ENCODE results near the gene GNS. TPM values are rescaled to one million over a fixed set of nuclear protein-coding genes. Genes with fewer than 3 reads are reported as not detected.

The GNS gene
- total and polyA plus RNA-seq, 2 experiments from 2014 or later: 44.0 to 45.5 TPM

DNA sequence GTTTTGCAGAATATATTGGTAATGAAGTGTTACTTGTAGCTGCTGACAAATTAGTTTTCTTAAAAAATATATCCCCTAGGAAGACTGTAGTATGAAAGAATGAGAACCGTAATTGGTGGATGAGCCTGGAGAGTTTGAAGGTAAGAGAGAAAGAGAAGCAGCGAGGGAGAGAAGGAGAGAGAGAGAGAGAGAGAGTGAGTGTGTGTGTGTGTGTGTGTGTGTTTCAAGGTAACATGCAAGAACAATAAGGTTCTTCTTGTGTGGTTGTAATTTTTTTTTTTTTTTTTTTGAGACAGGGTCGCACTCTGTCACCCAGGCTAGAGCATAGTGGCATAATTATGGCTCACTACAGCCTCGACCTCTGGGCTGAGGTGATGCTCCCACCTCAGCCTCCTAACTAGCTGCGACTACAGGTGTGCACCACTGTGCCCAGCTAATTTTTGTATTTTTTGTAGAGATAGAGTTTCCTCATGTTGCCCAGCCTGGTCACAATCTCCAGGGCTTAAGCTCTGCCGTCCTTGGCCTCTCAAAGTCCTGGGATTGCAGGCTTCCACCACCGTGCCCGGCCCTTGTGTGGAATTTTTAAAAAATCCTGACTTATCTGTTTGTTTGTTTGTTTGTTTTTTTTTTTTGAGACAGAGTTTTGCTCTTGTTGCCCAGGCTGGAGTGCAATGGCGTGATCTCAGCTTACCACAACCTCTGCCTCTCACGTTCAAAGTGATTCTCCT lies 75.2 kb downstream of the GNS start:
- DNase-seq (ENCODE audit: low read depth in 1 of 2, low spot score in 1 of 2): no peak
- H3K4me1 ChIP-seq (ENCODE audit: low read depth): peaks cover 20% of the 10 kb centered on the region

DNA sequence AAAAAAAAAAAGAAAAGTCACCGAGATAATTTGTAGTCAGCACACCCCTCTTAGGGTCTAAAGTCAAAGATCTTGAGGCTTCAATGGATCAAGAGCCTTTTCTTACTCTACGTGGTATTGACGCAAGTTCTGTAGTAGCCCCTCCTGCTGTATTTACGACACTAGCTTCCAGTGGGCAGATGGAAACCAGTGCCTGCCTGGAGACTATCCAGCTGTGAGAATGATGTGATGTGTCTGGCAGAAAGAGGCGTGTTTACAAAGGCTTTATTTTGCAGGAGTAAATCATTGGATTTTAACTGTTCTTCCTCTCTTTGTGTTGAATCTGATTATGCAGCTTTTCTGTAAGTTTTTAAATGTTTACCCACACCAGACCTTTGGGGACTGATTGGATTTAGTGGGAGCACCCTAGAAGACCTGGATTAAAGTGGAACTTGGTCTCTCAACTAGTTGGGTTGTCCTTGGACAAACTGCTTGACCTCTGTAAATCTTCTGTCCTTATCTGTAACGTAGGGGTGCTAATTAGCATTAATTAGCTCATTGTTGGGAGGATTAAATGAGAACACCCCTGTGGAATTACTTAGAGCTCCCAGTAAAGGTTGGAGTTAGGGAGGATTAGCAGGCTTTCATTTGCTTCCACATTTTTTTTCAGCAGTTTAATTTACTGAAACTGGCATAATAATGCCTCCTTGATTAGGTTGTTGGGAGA lies 76.5 kb downstream of the GNS start:
- DNase-seq (ENCODE audit: low read depth in 1 of 2, low spot score in 1 of 2): peak; percentile 45 to 97
- peak overlapping the region; percentile 69 for H3K27ac ChIP-seq
- no peak overlapping the region for H3K4me3 ChIP-seq
- no peaks in the 10 kb centered on the region for H3K9me3 ChIP-seq (ENCODE audit: low read depth)
- no peaks in the 10 kb centered on the region for H3K27me3 ChIP-seq
- peaks cover 17% of the 10 kb centered on the region for H3K36me3 ChIP-seq
- TF ChIP-seq CTCF (IDR thresholded peaks at IDR 0.05; ENCODE audit: low read depth, low read length): no peak
- H3K4me1 ChIP-seq (ENCODE audit: low read depth): peaks cover 12% of the 10 kb centered on the region

More for the DNA sequence above, 75.2 kb downstream of the GNS start:
- H3K4me3 ChIP-seq: no peak overlapping the region
- TF ChIP-seq CTCF (IDR thresholded peaks at IDR 0.05; ENCODE audit: low read depth, low read length): no peak
- no peaks in the 10 kb centered on the region for H3K9me3 ChIP-seq (ENCODE audit: low read depth)
- H3K27me3 ChIP-seq: no peaks in the 10 kb centered on the region
- H3K27ac ChIP-seq: peak overlapping the region; percentile 69
- H3K36me3 ChIP-seq: peaks cover 17% of the 10 kb centered on the region

DNA sequence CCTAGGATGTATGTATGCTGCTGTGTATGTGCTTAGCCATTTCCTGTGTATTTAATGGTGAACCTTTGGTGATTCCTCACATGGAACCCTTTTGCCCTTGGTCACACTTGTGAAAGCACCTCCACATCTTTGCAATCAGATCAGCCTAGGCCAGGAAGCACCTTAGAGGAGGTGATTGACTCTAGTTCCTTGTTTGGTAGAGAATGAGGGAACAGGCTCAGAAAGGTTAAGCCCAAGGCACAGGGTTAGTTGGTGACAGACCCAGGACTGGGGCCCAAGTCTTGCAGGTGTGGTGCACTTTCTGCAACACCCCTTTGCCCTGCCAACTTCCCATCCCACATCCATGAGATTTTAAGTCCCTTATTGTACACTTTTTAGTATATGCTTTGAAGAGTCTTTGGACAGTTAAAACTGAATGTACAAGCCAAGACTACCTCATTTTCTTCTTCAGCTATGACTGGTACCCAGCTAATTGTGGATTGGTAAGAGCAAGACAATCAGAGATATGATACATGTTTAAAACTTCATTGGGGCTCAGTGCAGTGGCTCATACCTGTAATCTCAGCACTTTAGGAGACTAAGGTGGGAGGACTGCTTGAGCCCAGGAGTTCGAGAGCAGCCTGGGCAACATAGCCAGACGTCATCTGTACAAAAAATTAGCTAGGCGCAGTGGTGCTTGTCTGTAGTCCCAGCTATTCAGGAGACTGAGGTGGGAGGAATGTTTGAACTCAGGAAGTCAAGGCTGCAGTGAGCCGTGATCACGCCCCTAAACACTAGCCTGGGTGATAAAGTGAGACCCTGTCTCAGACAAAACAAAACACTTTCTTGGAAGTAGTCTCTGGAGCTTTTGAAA lies 77.8 kb downstream of the GNS start:
- Histone ChIP-seq H3K4me3 (no peak overlapping the region), H3K27ac (peak overlapping the region; percentile 44), H3K36me3 (peaks cover 7% of the 10 kb centered on the region), H3K27me3 (no peaks in the 10 kb centered on the region), H3K4me1 (ENCODE audit: low read depth) (peaks cover 12% of the 10 kb centered on the region), H3K9me3 (ENCODE audit: low read depth) (no peaks in the 10 kb centered on the region)
- DNase-seq (ENCODE audit: low read depth in 1 of 2, low spot score in 1 of 2): no peak
- no peak for TF ChIP-seq CTCF (IDR thresholded peaks at IDR 0.05; ENCODE audit: low read depth, low read length)

GRCh38 chr12:64680235-64680634 lies 79.0 kb downstream of the GNS start:
- no peaks in the 10 kb centered on the region for H3K9me3 ChIP-seq (ENCODE audit: low read depth)
- H3K36me3 ChIP-seq: peaks cover 4% of the 10 kb centered on the region
- no peak for DNase-seq (ENCODE audit: low read depth in 1 of 2, low spot score in 1 of 2)
- no peak overlapping the region for H3K4me3 ChIP-seq
- TF ChIP-seq CTCF (IDR thresholded peaks at IDR 0.05; ENCODE audit: low read depth, low read length): no peak
- peak overlapping the region; percentile 39 for H3K27ac ChIP-seq
- peaks cover 12% of the 10 kb centered on the region for H3K4me1 ChIP-seq (ENCODE audit: low read depth)
- H3K27me3 ChIP-seq: no peaks in the 10 kb centered on the region

DNA sequence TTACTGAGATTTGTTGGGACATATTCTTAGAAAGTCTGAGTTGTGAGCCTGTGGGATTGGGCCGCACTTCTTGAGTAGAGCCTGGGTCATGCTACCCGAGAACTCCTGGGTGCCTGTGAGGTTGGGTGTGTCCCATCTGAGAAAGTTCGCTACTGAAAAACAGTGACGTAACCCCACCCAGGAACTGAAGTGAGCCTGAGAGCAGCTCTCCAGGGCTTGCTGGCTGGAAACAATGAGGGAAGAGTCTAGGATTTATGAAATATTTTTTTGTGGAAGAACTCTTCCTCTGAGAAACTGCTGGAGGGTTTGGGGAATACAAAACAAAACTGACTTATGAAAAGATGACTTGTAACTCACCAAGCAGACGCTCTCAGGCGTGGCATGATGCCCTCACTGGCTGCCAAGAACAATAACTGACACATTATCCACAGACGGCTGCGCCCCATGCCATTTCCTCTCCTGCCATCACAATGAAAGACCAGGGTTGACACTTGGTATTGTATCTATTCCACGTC lies 79.7 kb downstream of the GNS start:
- no peaks in the 10 kb centered on the region for H3K9me3 ChIP-seq (ENCODE audit: low read depth)
- no peaks in the 10 kb centered on the region for H3K36me3 ChIP-seq
- peak in 1 of 2 donors; percentile 62 for DNase-seq (ENCODE audit: low read depth in 1 of 2, low spot score in 1 of 2)
- H3K27me3 ChIP-seq: no peaks in the 10 kb centered on the region
- no peak overlapping the region for H3K4me3 ChIP-seq
- TF ChIP-seq CTCF (IDR thresholded peaks at IDR 0.05; ENCODE audit: low read depth, low read length): no peak
- peak overlapping the region; percentile 39 for H3K27ac ChIP-seq
- H3K4me1 ChIP-seq (ENCODE audit: low read depth): peaks cover 12% of the 10 kb centered on the region

Measured in cardiac muscle cell (in vitro differentiated cells and primary cell).